HG03097 (cell line): ENCODE results near the gene NOL4L.

Experiments used
- ATAC-seq: cut with Tn5 transposase; IDR thresholded peaks from one replicate; pipeline ENCODE4 v1.9.1; 2021; ENCODE audit not compliant: unreplicated experiment, low FRiP score

Gene NOL4L

DNA sequence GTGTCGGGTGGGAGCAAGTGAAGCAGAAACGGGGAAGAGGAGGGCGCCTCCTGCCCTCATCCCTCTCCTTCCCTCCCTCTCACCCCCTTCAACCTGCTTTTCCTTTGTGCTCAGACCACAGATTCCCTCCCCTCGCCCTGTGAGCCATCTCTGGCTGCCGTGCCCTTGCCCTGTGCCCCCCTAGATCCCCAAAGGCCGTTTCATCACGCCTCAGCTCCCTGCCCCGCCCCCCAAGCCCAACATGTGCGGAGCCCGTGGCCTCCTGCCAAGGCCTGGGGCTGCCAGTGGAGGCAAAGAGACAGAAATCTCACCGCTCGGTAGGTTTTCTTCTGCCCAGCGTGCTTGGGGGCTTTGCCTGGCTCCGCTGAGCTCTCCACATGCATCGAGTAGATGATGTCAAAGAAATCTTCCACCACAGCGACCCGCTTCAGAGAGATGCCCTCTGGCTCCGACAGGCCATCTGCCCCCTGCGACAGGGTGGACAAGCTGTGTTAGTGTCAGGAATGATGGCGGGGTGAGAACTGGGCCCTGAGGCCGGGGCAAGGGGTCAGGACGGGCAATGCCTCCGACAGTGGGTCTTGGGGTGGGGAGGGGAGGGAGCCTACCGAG lies 57.6 kb downstream of the NOL4L start:
- no peak for ATAC-seq

DNA sequence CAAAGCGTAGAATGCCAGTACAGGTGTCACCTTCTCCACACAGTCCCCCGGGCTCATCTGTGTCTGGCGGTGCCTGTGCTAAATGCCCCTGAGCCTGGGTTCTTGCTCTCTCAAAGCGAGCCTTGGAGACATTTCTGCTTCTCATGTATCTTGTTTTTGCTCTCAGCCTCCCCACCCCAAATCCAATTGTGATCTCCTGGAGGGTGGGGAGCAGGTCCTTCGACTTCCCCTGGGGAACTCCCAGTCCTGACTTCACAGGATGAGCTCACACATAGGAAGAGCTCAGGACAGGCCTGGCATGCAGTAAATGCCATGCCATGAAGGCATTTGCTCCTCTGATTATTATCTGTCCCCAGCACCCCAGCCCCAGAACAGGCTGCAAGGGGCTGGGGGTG lies 58.1 kb downstream of the NOL4L start:
- no peak for ATAC-seq

DNA sequence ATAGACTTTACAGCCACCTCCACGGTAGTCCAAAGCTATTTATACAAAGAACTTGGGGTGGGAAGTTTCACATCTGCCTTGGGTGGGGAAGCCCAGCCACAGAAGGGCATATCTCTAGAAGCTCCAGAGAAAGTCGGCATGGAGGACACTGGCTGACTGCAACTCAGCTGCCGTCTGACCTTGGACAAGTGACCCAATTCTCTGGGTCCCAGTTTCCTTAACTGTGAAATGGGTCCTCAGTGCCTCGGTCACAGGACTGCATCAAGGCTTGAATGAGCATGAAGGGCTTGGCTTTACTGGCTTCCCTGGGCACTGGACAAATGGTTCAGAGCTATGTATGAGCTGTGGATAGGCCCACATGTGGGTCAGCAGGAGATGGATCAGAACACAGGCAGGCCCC lies 58.6 kb downstream of the NOL4L start:
- no peak for ATAC-seq

DNA sequence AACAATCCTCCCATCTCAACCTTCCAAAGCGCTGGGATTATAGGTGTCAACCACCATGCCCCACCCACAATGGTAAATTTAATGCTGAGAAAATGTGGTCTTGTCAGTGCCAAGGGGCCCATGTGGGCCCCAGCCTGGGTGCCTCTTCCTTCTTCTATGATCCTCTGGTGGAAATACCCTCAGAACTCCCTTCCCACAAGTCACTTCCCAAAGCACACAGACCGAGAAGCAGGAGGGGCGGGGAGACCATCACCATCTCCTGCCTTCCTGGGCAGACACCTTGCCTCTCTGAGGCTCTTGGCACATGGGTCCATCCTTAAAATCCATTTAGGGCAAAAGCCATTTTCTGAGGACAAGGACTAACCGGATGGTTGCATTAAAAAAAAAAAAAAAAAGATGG lies 59.0 kb downstream of the NOL4L start:
- no peak for ATAC-seq

DNA sequence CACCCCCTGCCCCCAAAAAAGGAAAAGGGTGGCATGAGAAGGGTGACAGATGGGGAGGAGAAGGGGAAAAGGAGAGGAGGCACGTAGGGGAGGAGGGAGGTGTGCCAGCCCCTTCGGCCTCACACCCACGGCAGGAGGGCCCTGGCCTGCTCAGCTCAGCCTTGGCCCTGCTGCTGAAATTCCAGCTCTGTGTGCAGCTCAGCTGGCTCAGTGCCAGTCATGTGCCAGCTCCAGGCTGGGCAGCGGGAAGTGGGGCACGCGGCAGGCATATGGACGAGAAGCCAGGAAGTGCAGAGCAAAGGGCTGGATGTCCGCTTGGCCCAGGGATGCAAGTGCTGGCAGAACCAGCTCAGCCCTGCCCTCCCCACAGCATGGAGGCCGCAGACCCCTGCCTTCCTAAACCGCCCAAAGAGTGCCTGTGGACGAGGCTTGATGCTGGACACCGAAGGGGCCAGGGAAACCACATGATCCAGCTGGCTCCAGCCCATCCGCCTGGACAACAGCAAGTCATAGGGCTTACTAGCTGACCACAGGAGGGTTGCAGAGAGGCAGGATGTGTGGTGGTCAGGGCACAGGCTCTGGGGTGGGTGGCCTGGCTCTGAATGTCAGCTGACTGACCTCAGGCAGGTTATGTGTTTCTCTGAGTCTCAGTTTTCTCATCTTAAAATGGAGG lies 60.2 kb downstream of the NOL4L start:
- ATAC-seq, result no peak

DNA sequence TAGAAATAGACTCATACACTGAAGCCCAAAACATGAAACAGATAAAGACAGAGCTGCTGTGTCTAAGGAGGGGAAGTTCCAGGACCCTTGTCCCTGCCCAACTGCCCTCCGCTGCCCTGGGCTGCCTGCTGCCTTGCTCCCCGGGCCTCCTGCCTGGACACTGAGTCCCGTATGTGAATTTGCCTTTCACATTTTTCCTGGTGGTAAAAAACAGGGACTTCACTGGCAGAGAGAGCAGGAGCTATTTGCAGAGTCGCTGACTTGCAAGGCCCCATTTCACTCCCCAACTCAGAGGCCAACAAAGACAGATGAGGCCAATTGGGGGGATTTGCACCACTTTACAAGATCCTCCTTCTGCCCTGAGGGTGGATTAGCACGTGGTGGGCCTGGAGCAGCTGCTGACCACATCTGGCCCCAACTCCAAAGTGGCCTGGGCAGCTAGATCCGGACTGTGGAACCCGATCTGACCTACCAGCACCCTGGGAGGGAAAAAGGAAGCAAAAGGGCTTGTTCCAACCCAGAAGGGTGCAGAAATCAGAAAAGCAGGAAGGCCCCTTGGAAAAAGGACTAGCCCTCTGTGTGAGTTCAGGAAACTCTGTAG lies 61.4 kb downstream of the NOL4L start:
- ATAC-seq, result no peak

DNA sequence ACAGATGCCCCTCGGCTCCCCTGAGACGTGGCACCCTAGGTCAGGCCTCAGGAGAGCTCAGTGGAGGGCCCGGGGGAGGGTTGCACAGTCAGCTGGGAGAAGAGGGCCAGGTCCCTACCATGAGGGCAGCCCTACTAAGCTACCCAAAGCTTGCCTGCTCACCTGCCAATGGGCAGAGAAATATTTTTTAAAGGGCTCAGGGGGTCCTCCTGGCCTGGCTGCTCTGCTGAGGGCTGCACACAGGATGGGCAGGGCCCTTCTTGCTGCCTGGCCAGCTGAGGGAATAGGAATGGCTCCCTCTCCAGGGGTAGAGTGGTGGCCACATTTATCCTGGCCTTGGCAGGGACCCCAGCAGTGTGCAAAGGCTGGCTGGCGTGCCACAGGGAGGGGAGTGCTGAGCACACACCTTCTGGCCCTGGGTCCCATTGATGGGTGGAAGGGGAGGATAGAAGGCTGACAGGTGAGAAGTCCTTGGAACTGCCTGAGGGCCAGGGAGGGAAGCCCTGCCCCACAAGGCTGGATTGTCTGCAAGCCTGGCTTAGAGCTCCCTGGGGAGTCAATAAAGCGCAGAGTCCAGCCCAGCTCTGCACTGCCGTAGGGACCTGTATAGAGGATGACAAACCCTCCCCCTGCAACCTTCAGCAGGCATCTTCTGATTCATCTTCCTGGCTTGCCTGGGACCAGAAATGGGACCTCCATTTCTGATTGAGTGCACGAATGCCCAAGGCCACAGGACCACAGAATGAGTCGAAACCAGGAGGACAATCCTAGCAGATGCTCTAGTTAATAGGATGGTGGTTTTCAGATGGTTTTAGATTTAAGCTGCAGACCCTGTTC lies 62.1 kb downstream of the NOL4L start:
- no peak for ATAC-seq

- no peak for ATAC-seq
Measured at GRCh38 chr20:32522526-32522775, 62.7 kb downstream of the NOL4L start.

- no peak for ATAC-seq
Measured at GRCh38 chr20:32521780-32522525, 63.2 kb downstream of the NOL4L start.

- ATAC-seq, result no peak
Measured at GRCh38 chr20:32520927-32521203, 64.3 kb downstream of the NOL4L start.

GRCh38 chr20:32519381-32519730 lies 65.8 kb downstream of the NOL4L start:
- no peak for ATAC-seq

GRCh38 chr20:32518593-32519380 lies 66.3 kb downstream of the NOL4L start:
- ATAC-seq, result no peak

- no peak for ATAC-seq
Measured at GRCh38 chr20:32517914-32518592, 67.1 kb downstream of the NOL4L start.

DNA sequence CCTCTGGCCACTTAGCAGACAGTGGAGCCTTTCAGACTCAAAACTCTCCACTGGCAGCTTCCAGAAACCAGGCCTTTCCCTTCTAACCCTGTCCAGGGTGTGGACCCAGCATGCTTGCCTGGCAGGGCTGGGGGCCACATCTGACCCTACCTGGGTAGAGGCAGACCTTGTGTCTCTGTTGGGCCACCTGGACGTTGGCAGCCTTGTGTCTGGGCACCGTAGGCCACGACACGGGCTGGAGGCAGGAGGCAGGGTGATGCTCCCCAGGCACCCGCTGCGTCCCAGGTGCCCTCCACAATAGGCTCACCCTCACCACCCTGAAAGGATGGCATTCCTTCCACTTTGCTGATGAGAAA lies 67.6 kb downstream of the NOL4L start:
- ATAC-seq, result no peak

- no peak for ATAC-seq
Measured at GRCh38 chr20:32516583-32517517, 68.3 kb downstream of the NOL4L start.

DNA sequence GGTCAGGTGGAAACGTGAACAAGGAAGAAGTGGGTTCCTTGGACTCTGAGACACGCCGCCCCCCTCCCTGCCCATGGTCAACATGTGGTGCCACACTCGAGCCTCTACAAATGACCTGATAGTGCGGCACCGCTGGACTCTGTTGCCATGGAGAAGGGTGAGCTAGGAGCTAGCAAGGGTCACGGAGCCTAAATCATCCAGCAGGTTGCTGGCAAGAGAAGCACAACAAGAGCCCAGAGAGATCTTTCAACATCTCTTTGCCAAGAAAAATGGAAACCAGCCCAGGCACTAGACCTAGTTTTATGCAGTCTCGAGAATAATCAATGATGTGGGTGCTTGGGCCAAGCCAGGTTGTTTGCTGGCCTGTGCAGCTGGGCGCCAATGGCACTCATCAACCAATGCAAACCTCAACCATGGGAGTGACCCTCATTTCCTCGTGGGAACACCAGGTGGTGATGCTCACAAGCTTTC lies 69.5 kb downstream of the NOL4L start:
- no peak for ATAC-seq

GRCh38 chr20:32514760-32515159 lies 70.4 kb downstream of the NOL4L start:
- no peak for ATAC-seq

DNA sequence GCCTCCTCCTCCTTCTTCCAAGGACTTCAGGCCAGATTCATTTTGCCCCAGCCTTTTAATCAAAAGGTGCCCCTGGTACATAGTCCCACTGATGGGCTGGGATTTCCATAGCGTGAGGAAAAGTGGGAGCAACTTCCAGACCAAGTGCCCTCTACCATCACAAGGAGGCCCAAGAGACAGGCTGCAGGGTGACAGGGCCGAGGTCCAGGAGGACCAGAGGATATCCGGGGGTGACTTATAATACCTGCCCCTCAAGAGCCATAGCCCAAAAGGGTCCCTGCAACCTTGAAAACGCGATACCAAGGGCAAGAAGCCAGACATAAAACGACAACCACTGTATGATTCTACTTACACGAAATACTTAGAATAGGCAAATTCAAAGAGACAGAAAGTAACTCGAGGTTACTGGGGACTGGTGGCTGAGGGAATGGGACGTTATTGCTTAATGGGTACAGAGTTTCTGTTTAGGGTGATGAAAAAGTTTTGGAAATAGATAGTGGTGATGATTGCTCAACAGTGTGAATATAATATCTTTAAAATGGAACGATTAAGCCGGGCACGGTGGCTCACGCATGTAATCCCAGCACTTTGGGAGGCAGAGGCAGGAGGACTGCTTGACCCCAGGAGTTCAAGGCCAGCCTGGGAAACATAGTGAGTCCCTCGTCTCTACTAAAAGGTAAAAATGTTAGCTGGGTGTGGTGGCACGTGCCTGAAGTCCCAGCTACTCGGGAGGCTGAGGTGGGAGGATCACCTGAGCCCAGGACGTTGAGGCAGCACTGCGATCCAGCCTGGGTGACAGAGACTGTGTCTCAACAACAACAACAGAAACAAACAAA lies 71.9 kb downstream of the NOL4L start:
- no peak for ATAC-seq
